GM12878 (cell line): ENCODE results near the gene PDGFD. TPM values are rescaled to one million over a fixed set of nuclear protein-coding genes. Genes with fewer than 3 reads are reported as not detected.

ENCODE experiments used
- ATAC-seq: fragments of 200-7000 bp; cut with Tn5 transposase; 3 replicates; pipeline ENCODE4 v1.9.1; 2020; ENCODE audit warnings: mild to moderate bottlenecking, moderate library complexity
- BruUV-seq: library from RNA; stranded (reverse); fragments of 400-500 nt; replicated peaks from 2 replicates; lab custom pipeline; 2021; lab: Mats Ljungman, UMichigan
- CTCF ChIA-PET: fragments of 300-600 bp; sonication (Branson Sonifier 250); formaldehyde crosslinking; extraction: SDS; loops from one replicate; lab custom pipeline; 2021; ENCODE audit warnings: inconsistent platforms; lab: Yijun Ruan, JAX
- POLR2A ChIA-PET: fragments of 350-600 bp; formaldehyde crosslinking; extraction: SDS; loops from one replicate; lab custom pipeline; 2021; ENCODE audit warnings: inconsistent platforms; lab: Charles Lee
- RAD21 ChIA-PET: fragments of 300-600 bp; sonication (Branson Sonifier 250); formaldehyde crosslinking; loops from one replicate; lab custom pipeline; 2023; ENCODE audit warnings: antibody characterized with exemption; ENCODE audit not compliant: unreplicated experiment; lab: Charles Lee
- SMC1A ChIA-PET: fragments of 300-600 bp; sonication (Branson Sonifier 250); formaldehyde crosslinking; loops from one replicate; lab custom pipeline; 2023; ENCODE audit not compliant: unreplicated experiment, uncharacterized antibody; lab: Charles Lee
- DNase-seq: peaks from one replicate; pipeline ENCODE4 v3.0.0-alpha.2; 2011; ENCODE audit warnings: low read depth, low spot score
- FAIRE-seq: peaks from 3 replicates; lab custom pipeline; 2011; peaks lifted over from hg19 to GRCh38; lab: Jason Lieb, UNC
- H2AFZ ChIP-seq: 2 replicates; pipeline ENCODE4 v1.6.0; 2011; ENCODE audit warnings: low read depth, low read length, control low read depth; ENCODE audit not compliant: control insufficient read depth
- H3K27ac ChIP-seq: 2 replicates; pipeline ENCODE4 v1.5.1; 2011; ENCODE audit warnings: control low read depth; ENCODE audit not compliant: control insufficient read depth, insufficient read depth
- H3K27me3 ChIP-seq, 2 experiments: replicated peaks in 1 of 2; 2 replicates each; pipeline versions ENCODE4 v1.6.0 to v1.6.1; 2011; ENCODE audit warnings: low read length in 1 of 2; ENCODE audit not compliant: control insufficient read depth in 2 of 2, insufficient read depth in 2 of 2
- H3K36me3 ChIP-seq, 2 experiments: 2 replicates each; pipeline ENCODE4 v1.5.1; 2011; ENCODE audit warnings: low read length in 1 of 2; ENCODE audit not compliant: control insufficient read depth in 2 of 2, insufficient read depth in 2 of 2
- H3K4me1 ChIP-seq: 2 replicates; pipeline ENCODE4 v1.6.1; 2011; ENCODE audit warnings: mild to moderate bottlenecking, low read length, moderate library complexity, mixed read lengths; ENCODE audit not compliant: control insufficient read depth, insufficient read depth
- H3K4me2 ChIP-seq: 2 replicates; pipeline ENCODE4 v1.6.0; 2011; ENCODE audit warnings: control low read depth; ENCODE audit not compliant: control insufficient read depth, insufficient read depth
- H3K4me3 ChIP-seq: fragments of 200-600 bp; sonication (generic); 2 replicates; pipeline ENCODE4 v1.5.1; 2016
- H3K79me2 ChIP-seq: 2 replicates; pipeline ENCODE4 v1.6.0; 2011; ENCODE audit warnings: low read length; ENCODE audit not compliant: control insufficient read depth, insufficient read depth
- H3K9ac ChIP-seq: 2 replicates; pipeline ENCODE4 v1.8.0; 2011; ENCODE audit warnings: low read length, control low read depth, mixed read lengths; ENCODE audit not compliant: control insufficient read depth, insufficient read depth
- H3K9me3 ChIP-seq: replicated peaks from 3 replicates; pipeline ENCODE4 v1.5.1; 2011; ENCODE audit warnings: mild to moderate bottlenecking, low read length; ENCODE audit not compliant: control insufficient read depth, insufficient read depth
- H4K20me1 ChIP-seq: 2 replicates; pipeline ENCODE4 v1.6.0; 2011; ENCODE audit not compliant: control insufficient read depth, insufficient read depth
- BACH1 ChIP-seq: fragments of 450-650 bp; IDR thresholded peaks from 2 replicates; pipeline ENCODE4 v1.6.1; 2017; ENCODE audit warnings: mild to moderate bottlenecking, borderline replicate concordance
- HDAC6 ChIP-seq: fragments of 200-600 bp; sonication (generic); IDR thresholded peaks from one replicate; pipeline ENCODE4 v1.8.0; 2017; ENCODE audit warnings: antibody characterized with exemption; ENCODE audit not compliant: unreplicated experiment
- IRF5 ChIP-seq: fragments of 450-650 bp; IDR thresholded peaks from 2 replicates; pipeline ENCODE4 v1.6.1; 2017; ENCODE audit warnings: borderline replicate concordance
- MYC ChIP-seq: IDR thresholded peaks from 2 replicates; pipeline ENCODE4 v1.6.1; 2011; ENCODE audit warnings: mild to moderate bottlenecking, low read length, moderate library complexity, inconsistent platforms; ENCODE audit not compliant: insufficient read depth, insufficient replicate concordance, insufficient read length, severe bottlenecking
- NR2C2 ChIP-seq: IDR thresholded peaks from 2 replicates; pipeline ENCODE4 v1.6.1; 2011; ENCODE audit warnings: borderline replicate concordance, low read depth; ENCODE audit not compliant: control insufficient read depth, insufficient read length
- PRDM15 ChIP-seq: fragments of 450-650 bp; formaldehyde crosslinking; IDR thresholded peaks from 2 replicates; pipeline ENCODE4 v1.4.0; 2020; ENCODE audit warnings: mild to moderate bottlenecking, moderate library complexity
- SREBF1 ChIP-seq: IDR thresholded peaks from 2 replicates; pipeline ENCODE4 v1.6.1; 2012; ENCODE audit warnings: mild to moderate bottlenecking, low read length
- TBL1XR1 ChIP-seq: IDR thresholded peaks from 2 replicates; pipeline ENCODE4 v1.6.1; 2012; ENCODE audit warnings: low read depth, low read length, improper control_type of control experiment
- ZNF24 ChIP-seq: fragments of 450-650 bp; IDR thresholded peaks from 2 replicates; pipeline ENCODE4 v1.6.1; 2017; ENCODE audit warnings: antibody characterized with exemption, mild to moderate bottlenecking
- ZNF274 ChIP-seq: IDR thresholded peaks from one replicate; pipeline ENCODE4 v1.8.0; 2011; ENCODE audit not compliant: insufficient read length, insufficient read depth
- ZSCAN29 ChIP-seq: fragments of 450-650 bp; IDR thresholded peaks from 2 replicates; pipeline ENCODE4 v1.6.1; 2017; ENCODE audit warnings: mild to moderate bottlenecking, moderate library complexity
- WGBS: methylation state at CpG from one replicate; pipeline ENCODE4 v1.1.6; 2016; ENCODE audit warnings: low lambda C conversion rate; ENCODE audit not compliant: insufficient replicate concordance, insufficient coverage; ENCODE audit errors: missing lambda C conversion rate; 5-methylcytosine and 5-hydroxymethylcytosine counted together
- in situ Hi-C: fragments of 300-500 bp; cut with MboI; formaldehyde crosslinking; loops from 9 replicates; pipeline ENCODE4 v1.14.3; 2018; ENCODE audit warnings: mixed read lengths
- intact Hi-C: fragments of 100-400 bp; cut with micrococcal nuclease; formaldehyde crosslinking; loops from one replicate; pipeline ENCODE4 v1.14.2; 2022; ENCODE audit not compliant: unreplicated experiment
- polyA plus RNA-seq, 11 experiments: library from polyadenylated mRNA; depleted of rRNA in 4 of 11; unstranded in 6 of 11; stranded (reverse) in 5 of 11; fragments of >200 nt; fragmentation: Nextera tagmentation in 4 of 11; fragmentation: Illumina TruSeq in 1 of 11; extraction: Ambion mirVana in 4 of 11; extraction: Trizol in 1 of 11; gene quantifications; 1 replicate in 1 of 11; 2 replicates in 10 of 11; pipeline versions ENCODE4 v1.2.1 to v1.2.3, GENCODE V29; 2011 to 2016; ENCODE audit warnings: inconsistent platforms in 2 of 11, missing spikeins in 2 of 11, low read depth in 1 of 11
- total RNA-seq, 4 experiments: library from RNA; depleted of rRNA in 3 of 4; stranded (reverse); fragments of >200 nt in 3 of 4; fragmentation: Illumina TruSeq in 1 of 4; extraction: Trizol in 1 of 4; gene quantifications; 2 replicates each; pipeline versions ENCODE4 v1.2.1 to v1.2.3, GENCODE V29; 2013 to 2021

The PDGFD gene
- total and polyA plus RNA-seq, 10 of the 15 experiments (the other 5 are each of a cell fraction or from before 2014, with no cell fraction given), result 0.05 to 0.13 TPM; not detected in 8

- ChIA-PET SMC1A (interaction anchor here (1.0 kb wide), 1 partner anchor 10 kb away, joined by 3 read pairs; no protein-coding TSS in a partner anchor), POLR2A (no interaction called here), RAD21 (no interaction called here), CTCF (no interaction called here)
- Histone ChIP-seq H3K9ac (no peak overlapping the region), H3K4me2 (no peak overlapping the region), H4K20me1 (no peaks in the 10 kb centered on the region), H3K27ac (no peak overlapping the region), H3K36me3 (no peaks in the 10 kb centered on the region), H3K9me3 (no peaks in the 10 kb centered on the region), H3K4me3 (no peak overlapping the region), H3K79me2 (no peaks in the 10 kb centered on the region), H2AFZ (no peak overlapping the region), H3K27me3 (no peaks in the 10 kb centered on the region), H3K4me1 (peaks cover 19% of the 10 kb centered on the region)
- in situ Hi-C loops, result no loop called here
- FAIRE-seq (no peak), DNase-seq (no peak), ATAC-seq (no peak)
- WGBS, result 82% methylated on average over 2 of the region's 2 CpGs
- no TSS peak for BruUV-seq
- TF ChIP-seq ZSCAN29 (no peak), MYC (no peak), ZNF274 (no peak)
- intact Hi-C loops, result no loop called here
Observed at GRCh38 chr11:103893371-103893770, 270.6 kb downstream of the PDGFD start.

- intact Hi-C loops, result no loop called here
- TF ChIP-seq BACH1 (no peak), PRDM15 (CRISPR knock-in tag) (no peak), IRF5 (no peak), HDAC6 (no peak), NR2C2 (no peak), ZNF24 (no peak), SREBF1 (no peak), ZNF274 (no peak), TBL1XR1 (no peak)
Observed at GRCh38 chr11:103892603-103893002, 271.3 kb downstream of the PDGFD start.

More at GRCh38 chr11:103892603-103893002, 271.3 kb downstream of the PDGFD start:
- ChIA-PET CTCF (no interaction called here), RAD21 (no interaction called here), POLR2A (no interaction called here), SMC1A (interaction anchor here (0.9 kb wide), 1 partner anchor 14 kb away, joined by 3 read pairs; no protein-coding TSS in a partner anchor)
- H3K4me1 ChIP-seq, result peaks cover 13% of the 10 kb centered on the region
- 52% methylated on average over 5 of the region's 5 CpGs for whole genome bisulfite sequencing
- no peak overlapping the region for H3K4me2 ChIP-seq
- no peak for FAIRE-seq
- in situ Hi-C loops, result no loop called here
- H3K9ac ChIP-seq, result no peak overlapping the region
- no peaks in the 10 kb centered on the region for H3K79me2 ChIP-seq
- DNase-seq, result no peak
- no peak overlapping the region for H2AFZ ChIP-seq
- H3K4me3 ChIP-seq, result no peak overlapping the region
- BruUV-seq, result no TSS peak
- H3K27me3 ChIP-seq, result no peaks in the 10 kb centered on the region
- H3K27ac ChIP-seq, result no peak overlapping the region
- no peak for ATAC-seq
- no peaks in the 10 kb centered on the region for H4K20me1 ChIP-seq
- no peaks in the 10 kb centered on the region for H3K36me3 ChIP-seq
- no peaks in the 10 kb centered on the region for H3K9me3 ChIP-seq
